HG02885 (cell line): ENCODE measurements around the gene GLB1L2.

Experiments used
- ATAC-seq: cut with Tn5 transposase; IDR thresholded peaks from one replicate; pipeline ENCODE4 v1.9.1; 2021; ENCODE audit warnings: mild to moderate bottlenecking; ENCODE audit not compliant: unreplicated experiment, poor library complexity

GLB1L2 gene

DNA sequence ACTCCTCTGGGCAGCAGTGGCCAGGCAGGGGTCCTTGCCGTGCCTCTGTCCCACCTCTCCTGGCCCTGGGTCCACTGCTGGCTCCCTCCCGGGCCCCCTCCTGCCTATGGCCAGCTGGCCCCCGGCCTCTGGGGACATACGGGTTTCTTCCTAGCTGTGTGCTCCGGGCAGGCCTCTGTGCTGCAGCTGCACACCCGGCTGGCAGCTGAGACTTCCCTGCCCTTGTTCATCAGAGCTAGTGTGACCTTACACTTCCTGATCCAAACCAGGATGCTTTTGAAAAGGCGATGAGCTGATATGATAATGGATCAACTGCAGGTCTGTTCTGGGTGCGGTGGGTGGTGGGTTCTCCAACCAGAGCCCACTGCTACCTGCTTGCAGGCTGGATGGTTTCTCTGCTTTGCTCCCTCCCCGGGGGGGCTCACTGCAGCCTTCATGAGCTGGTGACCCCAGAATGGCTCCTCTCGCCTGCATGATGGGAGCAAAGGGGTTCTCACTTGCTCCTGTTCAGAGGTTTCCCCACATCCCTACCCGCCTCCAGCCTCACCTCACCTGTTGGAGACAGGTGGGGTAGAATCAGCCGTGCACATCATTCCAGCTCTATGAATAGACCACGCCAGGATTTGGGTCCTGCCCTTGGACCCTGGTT is 67.0 kb downstream of the GLB1L2 start:
- no peak for ATAC-seq

DNA sequence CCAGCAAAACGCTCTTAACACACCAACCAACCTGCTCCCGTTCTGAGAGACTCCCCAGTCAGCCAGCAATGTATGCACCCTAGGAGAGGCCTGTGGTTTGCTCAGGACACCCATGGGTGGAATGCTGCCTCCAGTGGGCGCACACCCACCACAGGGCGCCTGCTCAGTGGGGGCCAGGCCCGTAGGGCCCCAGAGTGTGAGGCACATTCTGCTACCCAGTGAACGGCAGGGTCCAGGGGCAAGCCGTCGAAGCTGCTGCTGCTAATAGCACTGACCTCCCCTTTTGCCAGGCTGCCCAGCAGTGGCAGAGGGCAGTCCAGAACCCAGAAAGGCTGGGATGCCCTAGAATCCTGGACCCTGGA is 67.5 kb downstream of the GLB1L2 start:
- no peak for ATAC-seq

DNA sequence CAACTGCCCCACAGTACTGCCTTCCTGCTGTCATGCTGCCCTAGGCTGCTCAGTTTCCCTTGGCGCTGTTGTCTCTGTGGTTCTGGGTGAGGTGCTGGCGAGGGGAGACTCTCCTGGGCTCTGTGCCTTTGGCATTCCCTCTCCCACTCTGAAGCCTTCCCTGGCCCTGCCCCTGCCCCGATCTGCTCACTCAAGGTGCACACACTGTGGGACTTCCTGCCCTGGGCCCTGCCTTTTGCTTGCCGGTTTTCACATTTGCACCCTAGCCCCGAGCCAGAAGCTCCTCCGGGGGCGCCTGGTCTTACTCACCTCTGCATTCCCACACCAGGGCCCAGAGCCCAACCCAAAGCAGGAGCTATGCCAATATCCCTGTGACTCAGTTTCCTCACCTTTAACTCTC is 68.2 kb downstream of the GLB1L2 start:
- no peak for ATAC-seq

DNA sequence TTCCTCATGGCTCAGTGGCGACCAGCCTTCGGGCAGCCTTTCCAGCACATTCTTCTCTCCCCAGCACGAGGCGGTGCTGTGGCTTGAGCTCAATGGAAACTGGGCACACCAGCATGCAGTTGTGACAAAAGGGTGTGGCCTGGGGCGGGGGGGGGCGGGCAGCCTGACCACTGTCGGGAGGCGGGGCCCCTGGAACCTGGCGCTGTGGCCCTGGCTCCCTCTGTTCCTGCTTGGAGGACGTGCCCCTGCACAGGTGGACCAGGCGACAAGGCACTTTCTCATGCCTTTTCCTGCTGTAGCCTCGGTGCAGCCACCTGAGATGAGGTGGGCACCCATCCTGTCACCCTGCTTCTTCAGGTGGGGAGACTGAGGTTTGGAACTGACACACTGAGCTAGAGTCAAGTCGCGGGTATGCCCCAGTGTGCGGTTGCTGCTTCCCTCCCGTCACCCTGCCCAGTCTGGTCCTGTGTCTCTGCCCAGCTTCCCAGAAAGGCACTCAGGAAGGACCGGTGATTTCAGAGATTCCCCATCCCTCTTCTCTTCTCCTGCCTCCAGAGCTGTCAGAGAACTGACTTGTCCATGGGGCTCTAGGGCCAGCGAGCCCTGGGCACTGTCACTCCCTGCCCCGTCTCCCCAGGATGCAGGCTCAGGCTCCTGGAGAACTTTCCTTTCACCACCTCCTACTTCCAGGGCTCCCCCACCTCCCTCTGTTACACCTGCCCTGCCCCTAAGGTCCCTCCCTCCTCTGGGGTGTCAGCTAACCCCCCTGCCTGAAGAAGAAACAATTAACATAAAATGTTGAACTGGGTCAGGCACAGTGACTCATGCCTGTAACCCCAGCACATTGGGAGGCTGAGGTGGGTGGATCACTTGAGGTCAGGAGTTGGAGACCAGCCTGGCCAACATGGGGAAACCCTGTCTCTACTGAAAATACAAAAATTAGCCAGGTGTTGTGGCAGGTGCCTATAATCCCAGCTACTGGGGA is 70.3 kb downstream of the GLB1L2 start:
- ATAC-seq = no peak

DNA sequence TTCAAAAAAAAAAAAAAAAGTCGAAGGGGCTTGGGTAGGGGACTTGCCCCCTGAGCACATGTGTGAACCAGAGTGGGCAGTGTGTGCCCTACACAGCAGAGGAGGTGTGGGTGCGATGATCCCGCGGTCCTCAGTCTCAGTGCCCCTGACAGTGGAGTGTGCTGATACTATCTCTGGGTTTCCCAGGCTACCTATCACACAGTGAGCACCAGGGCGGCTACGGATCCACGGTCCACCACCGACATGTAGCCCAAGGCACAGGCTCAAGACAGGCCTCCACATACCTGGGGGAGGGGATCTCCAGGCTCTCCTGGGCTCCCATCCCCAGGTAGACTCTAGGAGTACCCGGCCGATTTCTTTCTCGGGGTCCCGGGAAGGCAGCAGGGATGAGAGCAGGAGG is 71.1 kb downstream of the GLB1L2 start:
- ATAC-seq = no peak

DNA sequence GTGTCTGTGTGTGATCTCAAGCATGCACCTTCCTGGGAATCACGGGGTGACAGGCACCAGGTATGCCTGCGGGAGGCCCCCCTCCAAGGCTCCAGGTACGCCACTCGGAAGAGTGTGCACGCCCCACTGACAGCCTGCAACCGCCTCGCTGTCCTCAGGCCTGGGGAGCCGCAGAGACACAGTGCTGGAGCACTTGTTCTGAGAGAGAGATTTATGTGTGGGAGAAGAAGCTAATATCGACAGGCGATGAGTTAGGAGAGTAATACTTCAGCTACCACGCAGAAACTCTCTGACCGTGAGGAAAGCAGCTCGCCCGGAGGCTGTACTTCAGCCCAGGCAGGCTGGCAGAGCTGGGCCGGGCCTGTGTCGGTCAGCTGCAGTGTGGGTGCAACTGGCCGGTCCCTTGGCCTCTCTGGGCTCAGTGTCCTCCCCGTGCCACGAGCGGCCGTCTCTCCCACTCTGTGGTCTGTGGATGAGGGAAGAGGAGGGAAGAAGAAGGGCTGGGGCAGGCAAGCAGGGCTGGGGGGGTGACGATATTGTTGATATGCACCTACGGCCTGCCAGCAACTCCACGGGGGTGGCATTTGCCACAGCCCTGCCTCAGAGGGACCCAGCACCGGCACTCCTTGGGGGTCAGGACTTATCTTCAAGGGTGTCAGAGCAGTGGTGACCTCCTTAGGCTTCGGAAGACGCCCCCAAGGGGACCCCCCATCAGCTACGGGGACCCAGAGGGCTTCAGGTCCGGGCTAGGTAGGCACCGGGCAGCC is 73.0 kb downstream of the GLB1L2 start:
- ATAC-seq = no peak

DNA sequence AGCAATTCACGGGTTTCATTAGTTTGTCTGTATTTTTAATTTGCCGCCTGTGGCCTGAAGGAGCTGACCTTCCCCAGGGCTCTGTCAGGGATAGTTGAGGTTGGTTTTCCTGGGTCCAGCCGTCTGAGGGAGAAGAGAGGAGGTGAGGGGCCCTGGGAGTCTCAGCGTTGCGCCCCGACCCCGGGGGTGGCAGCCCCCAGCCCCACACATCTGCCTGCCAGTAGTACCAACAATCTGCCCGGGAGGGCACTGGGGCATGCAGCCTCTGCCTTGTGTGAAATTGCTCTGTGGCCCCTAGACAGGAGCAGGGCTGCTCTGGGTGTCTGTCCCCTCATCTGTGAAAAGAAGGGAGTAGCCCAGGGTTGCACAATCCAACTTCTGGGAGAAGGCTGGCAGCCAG is 73.6 kb downstream of the GLB1L2 start:
- ATAC-seq = no peak

DNA sequence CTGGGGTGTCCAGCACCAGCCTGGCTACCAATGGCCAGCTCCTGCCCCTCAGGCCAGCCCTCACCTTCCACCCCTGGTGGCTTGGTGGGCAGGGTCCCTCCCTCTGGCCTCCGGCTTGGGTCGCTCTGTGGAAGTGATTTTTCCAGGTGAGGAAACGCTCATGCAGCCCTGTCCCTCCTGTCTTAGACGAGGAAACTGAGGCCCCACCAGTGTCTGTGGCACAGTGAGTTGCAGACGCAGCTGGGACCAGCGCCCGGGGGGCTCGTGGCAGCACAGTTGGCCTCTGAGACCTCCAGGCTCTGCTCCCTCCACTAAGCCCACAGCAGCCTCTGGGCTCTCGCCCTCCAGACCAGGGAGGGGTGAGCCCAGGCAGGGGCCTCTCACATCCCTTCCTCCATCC is 74.1 kb downstream of the GLB1L2 start:
- ATAC-seq = no peak

DNA sequence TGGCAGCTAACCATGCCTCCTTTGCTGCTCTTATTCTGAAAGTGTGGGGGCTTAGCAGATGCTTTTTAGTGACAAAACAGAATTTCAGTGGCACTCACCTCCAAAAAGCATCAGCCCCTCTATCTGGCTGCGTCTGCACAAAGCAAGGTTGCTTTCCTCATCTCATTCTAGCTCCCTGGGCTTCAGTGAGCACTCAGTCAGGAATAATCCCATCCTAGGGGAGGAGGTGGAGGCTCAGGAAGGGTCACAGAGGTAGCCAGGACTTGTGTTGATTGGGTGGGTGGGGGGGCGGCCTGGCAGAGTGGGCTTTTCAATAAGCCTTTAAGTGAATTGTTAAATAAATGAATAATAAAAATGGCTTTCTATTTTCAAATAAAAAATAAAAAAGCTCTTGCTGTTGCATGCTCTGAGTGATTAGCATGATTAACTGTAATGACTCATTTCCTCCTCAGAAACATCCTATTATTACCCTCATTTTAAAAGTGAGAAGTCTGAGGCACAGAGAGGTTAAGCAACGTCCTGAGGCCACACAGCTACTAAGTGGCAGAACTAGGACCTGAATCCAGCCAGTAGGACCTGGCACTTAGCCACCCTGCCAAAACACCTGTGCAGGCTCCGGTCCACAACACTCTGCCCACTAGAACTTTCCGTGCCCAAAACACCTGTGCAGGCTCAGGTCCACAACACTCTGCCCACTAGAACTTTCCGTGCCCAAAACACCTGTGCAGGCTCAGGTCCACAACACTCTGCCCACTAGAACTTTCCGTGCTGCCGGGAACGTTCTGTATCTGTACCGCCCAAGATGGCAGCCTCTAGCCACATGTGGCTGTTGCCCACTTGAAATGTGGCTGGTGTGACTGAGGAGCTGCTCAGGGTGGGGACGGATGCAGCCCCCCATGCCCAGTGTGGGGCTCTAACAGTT is 74.7 kb downstream of the GLB1L2 start:
- no peak for ATAC-seq

DNA sequence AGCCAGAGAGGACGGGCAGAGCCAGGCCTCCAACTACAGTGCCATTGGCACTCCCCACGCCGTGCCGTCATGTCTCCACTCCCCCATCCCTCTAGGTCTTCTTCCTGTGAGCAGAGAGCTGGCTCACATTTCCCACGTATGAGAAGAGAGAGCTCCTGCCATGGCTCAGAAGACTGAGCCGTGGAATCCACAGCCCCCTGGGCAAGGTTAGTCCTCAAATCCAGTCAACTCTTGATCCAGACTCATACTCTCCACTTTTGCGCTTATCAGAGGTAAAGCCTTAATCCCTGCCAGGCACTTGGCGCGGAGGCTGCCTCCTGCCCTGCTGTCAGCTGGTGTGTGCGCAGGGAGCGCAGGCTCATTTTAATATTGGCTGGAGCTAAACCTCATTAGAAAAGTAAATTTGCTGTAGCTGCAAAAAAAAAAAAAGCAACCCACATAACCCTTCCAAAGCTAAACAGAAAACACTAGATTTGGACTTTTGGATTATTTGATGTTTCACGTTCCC is 75.6 kb downstream of the GLB1L2 start:
- ATAC-seq = no peak

DNA sequence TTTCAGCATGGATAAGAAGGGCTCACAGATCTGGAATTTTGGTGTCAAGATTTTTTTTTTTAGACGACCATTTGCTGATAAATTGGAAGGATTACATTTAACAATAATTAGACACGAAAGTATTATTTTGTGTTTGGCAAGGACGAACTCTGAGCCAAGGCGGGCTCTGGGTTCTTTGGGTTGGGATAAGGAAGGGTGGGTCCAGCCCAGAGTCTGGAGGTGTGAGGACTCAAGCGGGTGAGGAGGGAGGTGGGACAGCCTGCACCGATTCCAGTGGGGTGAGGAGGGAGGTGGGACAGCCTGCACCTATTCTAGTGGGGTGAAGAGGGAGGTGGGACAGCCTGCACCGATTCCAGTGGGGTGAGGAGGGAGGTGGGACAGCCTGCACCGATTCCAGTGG is 76.1 kb downstream of the GLB1L2 start:
- ATAC-seq = no peak

DNA sequence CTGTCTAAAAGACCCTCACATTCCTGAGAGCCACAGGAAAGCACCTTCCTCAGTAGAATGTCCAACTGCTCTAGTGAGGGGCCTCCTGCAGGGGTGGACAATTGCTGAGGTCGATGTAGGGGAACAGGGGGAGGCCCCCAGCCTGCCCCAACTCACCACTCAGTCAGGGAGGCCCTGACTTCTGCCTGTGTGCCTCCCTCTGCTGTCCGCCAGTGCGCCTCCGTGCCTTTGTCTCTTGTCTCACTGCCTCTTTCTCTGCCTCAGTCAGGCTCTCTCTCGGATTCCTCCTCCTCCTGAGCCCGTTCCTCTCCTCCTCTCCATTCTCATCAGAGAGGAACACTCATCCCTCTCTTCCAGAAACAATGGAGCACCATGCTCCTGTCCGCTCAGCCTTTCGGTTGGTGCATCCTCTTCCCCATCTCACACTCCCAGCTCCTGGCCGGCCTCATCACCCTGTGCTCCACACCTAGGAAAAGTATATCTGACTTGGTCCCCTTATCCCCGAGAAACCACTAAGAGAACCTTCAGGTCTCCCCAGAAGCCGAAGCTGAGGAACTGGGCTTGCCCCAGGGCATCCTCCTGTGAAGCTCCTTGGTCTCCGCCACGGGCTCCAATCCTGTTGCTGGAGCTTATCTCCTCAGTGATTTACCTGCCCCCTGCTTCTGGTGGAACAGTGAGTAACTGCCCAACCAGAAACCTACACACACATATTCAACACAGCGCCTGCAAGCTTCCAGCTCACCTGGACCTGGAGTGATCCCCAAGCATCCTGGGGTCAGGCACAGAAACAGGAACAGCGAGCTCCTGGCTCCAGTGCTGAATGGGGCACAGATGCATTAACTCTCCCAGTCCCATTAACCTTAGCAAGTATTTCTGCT is 78.0 kb downstream of the GLB1L2 start:
- no peak for ATAC-seq

DNA sequence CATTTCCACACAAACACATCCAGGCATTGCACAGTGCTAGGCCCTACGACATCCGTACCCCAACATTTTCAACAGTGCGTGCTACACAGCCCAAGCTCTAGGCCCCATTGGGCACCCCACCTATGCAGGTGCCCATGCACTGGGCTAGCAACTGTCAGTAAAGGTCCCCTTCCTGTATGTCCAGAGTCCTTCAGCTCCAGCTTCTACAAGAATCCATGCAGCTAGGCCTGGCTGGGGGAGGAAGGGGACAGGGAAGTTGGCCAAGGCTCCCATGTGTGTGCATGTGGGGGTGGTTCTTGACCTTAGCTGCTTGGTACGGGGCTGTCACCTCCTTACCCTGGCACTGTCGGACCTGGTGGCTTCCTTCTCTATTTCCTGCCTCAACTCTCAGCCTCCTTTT is 79.0 kb downstream of the GLB1L2 start:
- ATAC-seq = no peak

DNA sequence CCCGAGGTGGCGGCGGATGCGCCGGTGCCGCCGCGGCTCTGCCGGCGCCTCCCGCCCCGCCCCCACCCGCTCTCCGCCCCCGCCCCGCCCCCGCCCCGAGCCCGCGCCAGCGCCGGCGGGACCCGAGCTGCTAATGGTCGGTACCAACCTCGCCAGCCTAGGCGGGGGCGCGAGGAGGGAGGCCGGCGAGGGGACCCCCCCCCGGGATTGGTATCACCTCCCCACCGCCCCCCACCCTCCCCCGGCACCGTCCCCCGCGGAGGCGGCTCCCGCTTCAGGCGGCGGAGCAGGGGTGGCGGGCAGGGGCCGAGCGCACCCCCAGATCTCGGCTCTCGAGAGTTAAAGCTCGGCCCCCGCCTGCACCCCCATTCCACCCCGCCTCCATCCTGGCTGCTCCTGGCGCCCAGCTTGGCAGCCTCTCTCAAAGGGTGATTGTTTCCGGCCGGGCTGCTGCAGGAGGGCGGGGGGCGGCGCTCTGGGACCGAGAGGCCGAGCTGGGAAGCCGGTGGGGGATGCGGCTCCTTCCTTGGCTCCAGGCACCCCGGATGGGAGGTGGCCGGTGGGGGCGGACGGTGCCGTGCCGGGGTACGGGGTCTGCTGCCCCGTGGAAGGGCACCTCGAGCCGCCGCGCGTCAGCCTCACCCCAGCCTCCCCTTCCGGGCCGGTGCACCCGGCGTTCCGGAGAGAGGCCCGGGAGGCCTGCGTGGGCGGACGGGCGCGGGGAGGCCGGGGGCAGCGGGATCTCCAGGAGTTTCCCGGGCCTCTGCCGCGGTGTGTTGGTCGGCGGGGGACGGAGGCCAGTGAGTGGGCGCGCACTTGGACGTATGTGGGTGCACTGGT is 80.6 kb downstream of the GLB1L2 start, which contains the start of gene B3GAT1:
Gene B3GAT1, minus strand, starts transcription at position 40 of the 840 bp plus-strand sequence. CDS start 24,583 bp downstream, outside the sequence.
- no peak for ATAC-seq

DNA sequence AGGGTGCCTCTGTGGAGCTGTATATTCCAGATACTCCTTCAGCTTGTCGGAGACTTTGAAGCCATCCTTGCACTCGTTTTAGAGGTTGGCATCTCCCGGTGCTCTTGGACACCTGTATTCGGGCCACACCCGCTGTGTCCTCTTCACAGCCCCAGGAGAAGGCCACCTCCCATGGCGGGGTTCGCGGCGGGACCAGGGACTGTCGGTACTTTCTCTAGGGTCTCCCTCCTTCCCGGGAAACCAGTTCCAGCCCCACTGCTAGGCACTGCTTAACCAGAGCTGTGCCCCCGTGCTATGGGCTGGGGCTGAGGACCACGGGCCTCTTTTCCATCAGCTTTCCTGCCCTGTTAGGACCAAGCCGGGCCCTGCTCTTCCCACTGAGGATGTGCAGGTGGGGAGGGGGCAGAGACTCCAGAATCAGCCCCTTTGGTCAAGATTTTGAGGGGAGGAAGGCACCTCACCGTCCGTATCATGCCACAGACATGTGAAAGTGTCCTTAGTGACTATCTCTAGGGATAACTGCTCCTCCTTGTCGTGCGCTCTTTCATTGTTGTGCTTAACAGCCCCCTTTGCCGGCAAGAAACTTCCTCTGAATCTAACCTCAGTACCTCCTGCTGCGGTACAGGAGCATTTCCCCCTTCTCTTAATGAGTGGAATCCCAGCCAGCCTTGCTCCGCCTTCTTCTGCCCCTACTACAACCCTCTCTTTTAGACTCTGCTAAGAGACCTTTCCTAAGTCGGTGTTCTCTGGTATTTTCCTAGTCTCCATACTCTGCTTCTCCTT is 81.4 kb downstream of the GLB1L2 start:
- ATAC-seq = no peak

DNA sequence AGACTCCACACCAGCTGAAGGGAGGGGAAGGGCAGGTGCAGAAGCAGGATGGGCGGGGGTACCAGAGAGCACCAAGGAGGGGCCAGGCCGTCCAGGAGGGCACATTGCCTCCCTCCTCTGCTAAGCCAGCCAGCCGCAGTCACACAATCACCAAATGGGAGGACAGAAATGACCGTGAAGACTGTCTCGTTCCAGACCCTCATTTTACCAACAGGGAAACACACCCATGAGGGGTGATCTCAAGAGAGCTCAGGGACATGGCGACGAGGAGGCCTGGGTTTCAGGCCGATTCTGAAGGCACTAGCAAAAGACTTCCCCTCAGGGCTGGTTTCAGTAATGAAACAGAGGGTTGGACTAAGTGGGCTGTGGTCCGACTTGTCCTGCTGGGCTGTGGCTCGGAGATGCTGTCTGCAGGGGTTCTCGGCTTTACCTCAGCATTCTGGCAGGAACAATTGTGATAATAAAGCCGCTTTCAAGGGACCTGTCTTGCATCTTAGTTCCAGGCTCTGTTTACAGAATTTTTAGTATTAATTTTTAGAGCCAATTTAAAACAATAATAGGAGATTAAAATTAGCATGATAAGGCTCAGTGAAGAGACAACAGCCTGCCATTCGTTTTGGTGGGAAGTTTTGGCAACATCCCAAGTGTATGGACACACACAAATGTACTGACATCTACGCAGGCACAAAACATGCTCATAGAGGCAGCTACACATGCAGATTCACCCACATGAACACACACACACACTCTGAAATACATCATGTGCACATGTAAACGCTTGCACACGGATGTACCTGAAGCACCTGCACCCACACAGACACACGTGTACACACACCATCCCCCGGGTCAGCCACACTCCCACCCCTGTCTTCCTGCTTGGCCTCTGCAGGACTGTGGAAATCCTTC is 82.3 kb downstream of the GLB1L2 start:
- ATAC-seq = no peak
